ENCODE results near the gene SLC38A11. TPM values are rescaled to one million over a fixed set of nuclear protein-coding genes. Genes with fewer than 3 reads are reported as not detected.

Gene SLC38A11
- total and polyA plus RNA-seq, 2 of the 8 experiments (the other 6 are each of a cell fraction or from before 2014, with no cell fraction given) = not detected

GRCh38 chr2:164913011-164913410, 42.3 kb downstream of the SLC38A11 start (continued):
- peak; percentile 67 for TF ChIP-seq CHD7 (IDR thresholded peaks at IDR 0.05; ENCODE audit: insufficient replicate concordance, low read length)
- TF ChIP-seq CREB1 (IDR thresholded peaks at IDR 0.05) = no peak
- TF ChIP-seq ASH2L (IDR thresholded peaks at IDR 0.05; ENCODE audit: low read length) = peak; percentile 88

Data from H1 (cell line).